Measurements from ENCODE around the gene SHB. TPM values are rescaled to one million over a fixed set of nuclear protein-coding genes. Genes with fewer than 3 reads are reported as not detected.

Gene SHB
- total and polyA plus RNA-seq, 2 of the 8 experiments (the other 6 are each of a cell fraction or from before 2014, with no cell fraction given), result 4.1 to 12.6 TPM

DNA sequence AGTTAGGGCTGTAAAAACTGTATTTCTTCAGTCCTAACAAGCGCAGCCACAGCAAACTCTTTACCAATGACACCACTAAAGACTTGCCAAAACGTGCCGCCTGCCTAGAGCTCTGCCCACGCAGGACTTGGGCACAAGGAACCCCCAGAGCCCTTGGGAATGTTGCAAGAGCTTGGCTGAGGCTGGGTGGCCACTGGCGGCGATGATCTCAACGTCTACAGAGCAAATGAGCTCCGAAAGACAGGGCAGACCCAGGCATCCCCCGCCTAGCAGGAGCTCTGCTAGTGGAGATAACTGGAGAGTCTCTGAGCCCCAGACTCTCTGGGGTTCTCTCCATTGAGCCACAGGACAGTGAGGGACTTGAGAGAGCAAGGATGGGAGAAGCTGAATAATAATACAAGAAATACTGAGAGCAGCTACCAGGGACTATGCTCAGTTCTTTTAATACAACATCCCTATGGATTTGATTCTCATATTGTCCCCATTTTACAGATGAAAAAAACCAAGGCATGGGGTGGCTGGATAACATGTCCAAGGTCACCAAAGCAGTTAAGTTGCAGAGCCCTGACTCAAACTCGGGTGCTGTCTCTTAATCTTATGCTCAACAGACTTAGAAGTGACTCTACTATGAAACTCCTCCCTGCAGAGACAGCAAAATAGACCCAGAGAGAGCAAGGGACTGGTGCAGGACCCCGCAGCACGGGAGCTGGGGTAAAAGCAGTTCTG lies 32.5 kb downstream of the SHB start (continued):
- no peak for TF ChIP-seq CREB1 (IDR thresholded peaks at IDR 0.05)
- TF ChIP-seq TAF7 (optimal IDR thresholded peaks at IDR 0.05; ENCODE audit: borderline replicate concordance, low read depth, low read length), result no peak
- no peak for TF ChIP-seq YY1 (IDR thresholded peaks at IDR 0.05; ENCODE audit: low read depth, low read length)
- no peak for TF ChIP-seq ZNF274 (IDR thresholded peaks at IDR 0.05; ENCODE audit: borderline replicate concordance, extremely low read depth, low read length)
- TF ChIP-seq JUND (IDR thresholded peaks at IDR 0.05; ENCODE audit: low read length), result no peak
